Endothelial cell of umbilical vein (primary cell): Measurements from ENCODE around the gene HSPA12A. TPM values are rescaled to one million over a fixed set of nuclear protein-coding genes. Genes with fewer than 3 reads are reported as not detected.

Experiments used
- BruUV-seq: library from RNA; stranded (reverse); fragments of 400-500 nt; replicated peaks from 2 replicates; lab custom pipeline; 2021; lab: Mats Ljungman, UMichigan
- CTCF ChIA-PET: fragments of 300-600, 350-600 bp; sonication (Branson Sonifier 250); formaldehyde crosslinking; loops from one replicate; lab custom pipeline; 2021; ENCODE audit warnings: antibody characterized with exemption, inconsistent platforms; lab: Charles Lee
- POLR2A ChIA-PET: fragments of 300-600, 350-600 bp; sonication (Branson Sonifier 250); formaldehyde crosslinking; loops from one replicate; lab custom pipeline; 2021; ENCODE audit warnings: antibody characterized with exemption, inconsistent platforms; lab: Charles Lee
- DNase-seq: peaks from one replicate; pipeline ENCODE4 v3.0.0-alpha.2; 2011; ENCODE audit warnings: low read depth, low spot score
- FAIRE-seq: peaks from 2 replicates; lab custom pipeline; 2011; peaks lifted over from hg19 to GRCh38; lab: Jason Lieb, UNC
- H2AFZ ChIP-seq: 2 replicates; pipeline ENCODE4 v1.6.0; 2012; ENCODE audit warnings: low read depth, low read length, control low read depth, inconsistent platforms
- H3K27ac ChIP-seq: 2 replicates; pipeline ENCODE4 v1.5.1; 2011; ENCODE audit warnings: low read depth, mild to moderate bottlenecking, control low read depth, low read length, moderate library complexity; ENCODE audit not compliant: insufficient read depth
- H3K27me3 ChIP-seq, 2 experiments: 2 replicates each; pipeline versions ENCODE4 v1.6.0 to v1.6.1; 2011; ENCODE audit warnings: low read length in 2 of 2, mixed read lengths in 1 of 2; ENCODE audit not compliant: control insufficient read depth in 2 of 2, insufficient read depth in 2 of 2
- H3K36me3 ChIP-seq, 2 experiments: 2 replicates in 1 of 2; 3 replicates in 1 of 2; pipeline ENCODE4 v1.5.1; 2011; ENCODE audit warnings: low read length in 2 of 2, mild to moderate bottlenecking in 1 of 2, moderate library complexity in 1 of 2; ENCODE audit not compliant: control insufficient read depth in 2 of 2, insufficient read depth in 2 of 2; ENCODE audit errors: extremely low read depth in 1 of 2
- H3K4me1 ChIP-seq: 3 replicates; pipeline ENCODE4 v1.5.1; 2011; ENCODE audit warnings: mild to moderate bottlenecking, low read length; ENCODE audit not compliant: control insufficient read depth, insufficient read depth; ENCODE audit errors: extremely low read depth
- H3K4me2 ChIP-seq: 2 replicates; pipeline ENCODE4 v1.6.1; 2011; ENCODE audit warnings: low read length, control low read depth, mixed read lengths; ENCODE audit not compliant: insufficient read depth
- H3K4me3 ChIP-seq, 3 experiments: fragments of 200-600 bp in 1 of 3; sonication (generic), shearing (Covaris generic) in 1 of 3; replicated peaks in 1 of 3; 2 replicates each; pipeline ENCODE4 v1.5.1; 2011 to 2016; ENCODE audit warnings: control low read depth in 3 of 3, low read length in 3 of 3, mild to moderate bottlenecking in 2 of 3, inconsistent platforms in 1 of 3, low read depth in 1 of 3, moderate library complexity in 1 of 3; ENCODE audit not compliant: insufficient read depth in 1 of 3
- H3K79me2 ChIP-seq: 2 replicates; pipeline ENCODE4 v1.6.0; 2012; ENCODE audit warnings: low read length, inconsistent platforms; ENCODE audit not compliant: control insufficient read depth, insufficient read depth
- H3K9ac ChIP-seq: replicated peaks from 2 replicates; pipeline ENCODE3; 2011; ENCODE audit warnings: low read length, control low read depth; ENCODE audit not compliant: insufficient read depth; ENCODE audit errors: extremely low read depth
- H3K9me1 ChIP-seq: replicated peaks from 3 replicates; pipeline ENCODE4 v1.6.0; 2011; ENCODE audit warnings: mild to moderate bottlenecking, low read length; ENCODE audit not compliant: control insufficient read depth, insufficient read depth; ENCODE audit errors: extremely low read depth
- H3K9me3 ChIP-seq: replicated peaks from 2 replicates; pipeline ENCODE4 v1.5.1; 2012; ENCODE audit warnings: low read length, inconsistent platforms; ENCODE audit not compliant: control insufficient read depth, insufficient read depth
- H4K20me1 ChIP-seq: replicated peaks from 2 replicates; pipeline ENCODE3; 2011; ENCODE audit warnings: mild to moderate bottlenecking, low read length; ENCODE audit not compliant: control insufficient read depth, insufficient read depth; ENCODE audit errors: extremely low read depth
- CTCF ChIP-seq, 2 donors: IDR thresholded peaks; 1 replicate in 1 of 2; 2 replicates in 1 of 2; pipeline ENCODE4 v1.5.1; 2011; ENCODE audit warnings: low read length in 2 of 2, mild to moderate bottlenecking in 2 of 2, moderate library complexity in 2 of 2, control low read depth in 1 of 2, inconsistent platforms in 1 of 2, low read depth in 1 of 2; ENCODE audit not compliant: insufficient read depth in 1 of 2; ENCODE audit errors: extremely low read depth in 1 of 2
- EZH2 ChIP-seq: IDR thresholded peaks from 2 replicates; pipeline ENCODE4 v1.6.1; 2012; ENCODE audit warnings: borderline replicate concordance, low read depth, mild to moderate bottlenecking, moderate library complexity, low read length, inconsistent platforms; ENCODE audit not compliant: severe bottlenecking
- FOS ChIP-seq: IDR thresholded peaks from 2 replicates; pipeline ENCODE4 v1.6.1; 2011; ENCODE audit warnings: mild to moderate bottlenecking, low read length, moderate library complexity, borderline replicate concordance; ENCODE audit not compliant: insufficient read depth
- GATA2 ChIP-seq: IDR thresholded peaks from 2 replicates; pipeline ENCODE4 v1.7.0; 2011; ENCODE audit warnings: low read depth, mild to moderate bottlenecking, moderate library complexity, mixed read lengths, low read length; ENCODE audit not compliant: insufficient read length, insufficient read depth
- JUN ChIP-seq: IDR thresholded peaks from 2 replicates; pipeline ENCODE4 v1.6.1; 2011; ENCODE audit warnings: borderline replicate concordance, low read depth; ENCODE audit not compliant: insufficient read length, insufficient read depth
- MAX ChIP-seq: IDR thresholded peaks from 2 replicates; pipeline ENCODE4 v1.6.1; 2011; ENCODE audit not compliant: insufficient read depth, insufficient read length
- MYC ChIP-seq: IDR thresholded peaks from one replicate; pipeline ENCODE4 v1.6.1; 2011; ENCODE audit warnings: mild to moderate bottlenecking, low read depth, low read length
- POLR2A ChIP-seq: IDR thresholded peaks from 2 replicates; pipeline ENCODE4 v1.6.1; 2012; ENCODE audit warnings: low read depth, mild to moderate bottlenecking, control low read depth, low read length
- POLR2AphosphoS5 ChIP-seq: IDR thresholded peaks from 2 replicates; pipeline ENCODE4 v1.6.1; 2012; ENCODE audit warnings: low read depth, mild to moderate bottlenecking, control low read depth, low read length, moderate library complexity; ENCODE audit not compliant: insufficient read depth
- dilution Hi-C: fragments of 300-500 bp; cut with MboI; formaldehyde crosslinking; loops from one replicate; pipeline ENCODE4 v1.15.0; 2019; ENCODE audit warnings: low sequenced_read_pairs; ENCODE audit not compliant: extremely low pct_ligation_motif_present
- intact Hi-C: fragments of 100-400 bp; cut with micrococcal nuclease; formaldehyde crosslinking; loops from one replicate; pipeline ENCODE4 v1.10.0; 2022
- polyA plus RNA-seq, 4 experiments: library from polyadenylated mRNA; depleted of rRNA in 3 of 4; stranded (reverse) in 3 of 4; unstranded in 1 of 4; fragments of >200 nt; gene quantifications; 2 replicates each; pipeline versions ENCODE4 v1.2.1 to v1.2.3, GENCODE V29; 2011 to 2012; ENCODE audit warnings: missing spikeins in 1 of 4
- total RNA-seq: library from RNA; stranded (reverse); gene quantifications from 2 replicates; pipeline ENCODE4 v1.2.3, GENCODE V29; 2021

HSPA12A gene
- total and polyA plus RNA-seq, 2 donors (not counting 3 experiments of a cell fraction or from before 2014, with no cell fraction given): 0.22 to 0.29 TPM

DNA sequence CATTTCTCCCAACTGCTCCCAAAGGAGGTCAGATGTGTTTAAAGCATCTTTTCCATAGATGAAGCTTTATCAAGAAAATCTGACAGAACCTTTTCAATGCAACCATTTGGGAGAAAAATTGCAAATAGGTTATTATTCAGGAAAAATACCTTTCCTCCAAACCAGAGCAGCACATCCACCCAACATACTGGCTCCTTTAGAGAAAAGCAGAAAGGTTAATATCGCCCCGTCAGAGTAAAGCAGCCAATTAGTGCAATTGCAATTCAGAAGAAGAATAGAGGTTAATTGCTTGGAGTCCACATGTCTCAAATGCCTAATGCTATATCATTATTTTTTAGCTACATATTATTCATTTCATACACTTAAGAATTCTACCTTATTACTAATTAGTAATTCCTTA, 48.9 kb upstream of the HSPA12A start:
- Histone ChIP-seq H3K9me1 (no peaks in the 10 kb centered on the region), H4K20me1 (no peaks in the 10 kb centered on the region), H3K27ac (no peak overlapping the region), H3K36me3 (no peaks in the 10 kb centered on the region), H3K9ac (no peak overlapping the region), H3K9me3 (no peaks in the 10 kb centered on the region), H2AFZ (no peak overlapping the region), H3K27me3 (no peaks in the 10 kb centered on the region), H3K79me2 (no peaks in the 10 kb centered on the region), H3K4me3 (no peak overlapping the region), H3K4me1 (no peaks in the 10 kb centered on the region), H3K4me2 (no peak overlapping the region)
- intact Hi-C loops (loop anchor here (10.0 kb wide), 1 partner anchor 284 kb away; no protein-coding TSS in a partner anchor), dilution Hi-C loops (no loop called here)
- ChIA-PET POLR2A (no interaction called here), CTCF (interaction anchor here (0.9 to 7.9 kb wide), 2 partner anchors 374 to 382 kb away, joined by 4 to 98 read pairs; no protein-coding TSS in a partner anchor)
- FAIRE-seq (no peak), DNase-seq (no peak)
- BruUV-seq: no TSS peak
- no peak for TF ChIP-seq GATA2
- no peak for TF ChIP-seq FOS
- no peak for TF ChIP-seq MYC
- no peak for TF ChIP-seq POLR2A
- TF ChIP-seq JUN: no peak
- no peak for TF ChIP-seq POLR2AphosphoS5
- no peak for TF ChIP-seq MAX
- TF ChIP-seq EZH2: no peak
- TF ChIP-seq CTCF (IDR thresholded peaks at IDR 0.05; ENCODE audit: extremely low read depth in 1 of 2, insufficient read depth in 1 of 2, low read depth in 1 of 2, low read length in 2 of 2): no peak
